Neural cell (in vitro differentiated cells): Measurements from ENCODE around the gene OXSR1. TPM values are rescaled to one million over a fixed set of nuclear protein-coding genes. Genes with fewer than 3 reads are reported as not detected.

Experiments used
- H2AFZ ChIP-seq: fragments of 200-600, 300-800 bp; sonication (generic), shearing (Covaris generic); 2 replicates; pipeline ENCODE4 v1.6.0; 2014; ENCODE audit warnings: low read depth, mild to moderate bottlenecking, antibody characterized with exemption, low read length, moderate library complexity
- H3F3A ChIP-seq: fragments of 200-600 bp; shearing (Covaris generic); 2 replicates; pipeline ENCODE4 v1.6.1; 2016; ENCODE audit warnings: mild to moderate bottlenecking, moderate library complexity, mixed read lengths, antibody characterized with exemption, low read length; ENCODE audit not compliant: insufficient read depth, poor library complexity, severe bottlenecking
- H3K27ac ChIP-seq: fragments of 200-600, 300-800 bp; sonication (generic), shearing (Covaris generic); 2 replicates; pipeline ENCODE4 v1.5.1; 2014; ENCODE audit warnings: mild to moderate bottlenecking, low read length, moderate library complexity
- H3K27me3 ChIP-seq: fragments of 300-800, 200-600 bp; sonication (generic), shearing (Covaris generic); 2 replicates; pipeline ENCODE4 v1.6.0; 2014; ENCODE audit warnings: mild to moderate bottlenecking, low read depth, low read length, moderate library complexity; ENCODE audit not compliant: insufficient read depth
- H3K36me3 ChIP-seq: fragments of 300-800, 200-600 bp; sonication (generic), shearing (Covaris generic); 2 replicates; pipeline ENCODE4 v1.5.1; 2014; ENCODE audit warnings: mild to moderate bottlenecking, antibody characterized with exemption, low read length, moderate library complexity; ENCODE audit not compliant: insufficient read depth
- H3K4me2 ChIP-seq: fragments of 300-800, 200-600 bp; sonication (generic), shearing (Covaris generic); 2 replicates; pipeline ENCODE4 v1.6.0; 2014; ENCODE audit warnings: mild to moderate bottlenecking, low read length
- H3K4me3 ChIP-seq: fragments of 300-800, 200-600 bp; sonication (generic), shearing (Covaris generic); 2 replicates; pipeline ENCODE4 v1.5.1; 2014; ENCODE audit warnings: mild to moderate bottlenecking, low read length, moderate library complexity
- H3K79me2 ChIP-seq: fragments of 200-600 bp; shearing (Covaris generic); replicated peaks from 2 replicates; pipeline ENCODE4 v1.6.0; 2014; ENCODE audit warnings: mild to moderate bottlenecking, low read length, moderate library complexity; ENCODE audit not compliant: insufficient read depth
- H3K9ac ChIP-seq: fragments of 300-800, 200-600 bp; sonication (generic), shearing (Covaris generic); 2 replicates; pipeline ENCODE4 v1.6.1; 2016; ENCODE audit warnings: mild to moderate bottlenecking, low read length, mixed read lengths
- H3K9me2 ChIP-seq: fragments of 200-600 bp; shearing (Covaris generic); 2 replicates; pipeline ENCODE4 v1.6.1; 2016; ENCODE audit warnings: mild to moderate bottlenecking, low read length, mixed read lengths; ENCODE audit not compliant: insufficient read depth
- H3K9me3 ChIP-seq: fragments of 200-600, 300-800 bp; sonication (generic), shearing (Covaris generic); 2 replicates; pipeline ENCODE4 v1.6.1; 2016; ENCODE audit warnings: mild to moderate bottlenecking, mixed run types, low read length, moderate library complexity, mixed read lengths
- H4K20me1 ChIP-seq: fragments of 200-600 bp; shearing (Covaris generic); 2 replicates; pipeline ENCODE4 v1.6.1; 2016; ENCODE audit warnings: mild to moderate bottlenecking, mixed run types; ENCODE audit not compliant: insufficient read depth
- EP300 ChIP-seq: fragments of 450-650 bp; conservative IDR thresholded peaks from 2 replicates; pipeline ENCODE4 v1.6.1; 2014; ENCODE audit warnings: antibody characterized with exemption, mild to moderate bottlenecking, moderate library complexity; ENCODE audit not compliant: poor library complexity, severe bottlenecking
- EZH2 ChIP-seq: fragments of 200-600, 300-800 bp; shearing (Covaris generic), sonication (generic); IDR thresholded peaks from 2 replicates; pipeline ENCODE4 v1.6.1; 2014; ENCODE audit warnings: antibody characterized with exemption, low read length, borderline replicate concordance, mild to moderate bottlenecking; ENCODE audit not compliant: insufficient read depth, poor library complexity, severe bottlenecking
- MXI1 ChIP-seq: fragments of 450-650 bp; conservative IDR thresholded peaks from 2 replicates; pipeline ENCODE4 v1.6.1; 2014; ENCODE audit warnings: antibody characterized with exemption, mild to moderate bottlenecking; ENCODE audit not compliant: poor library complexity, severe bottlenecking
- POLR2AphosphoS5 ChIP-seq: IDR thresholded peaks from 2 replicates; pipeline ENCODE4 v1.6.1; 2012
- RAD21 ChIP-seq: fragments of 450-650 bp; conservative IDR thresholded peaks from 2 replicates; pipeline ENCODE4 v1.6.1; 2014; ENCODE audit warnings: antibody characterized with exemption, mild to moderate bottlenecking, moderate library complexity
- SMC3 ChIP-seq: fragments of 450-650 bp; conservative IDR thresholded peaks from 2 replicates; pipeline ENCODE4 v1.6.1; 2014; ENCODE audit warnings: antibody characterized with exemption, mild to moderate bottlenecking, moderate library complexity; ENCODE audit not compliant: poor library complexity
- TAF1 ChIP-seq: IDR thresholded peaks from 2 replicates; pipeline ENCODE4 v1.6.1; 2012; ENCODE audit warnings: low read depth
- polyA plus RNA-seq: library from polyadenylated mRNA; depleted of rRNA; stranded (reverse); fragments of >200 nt; gene quantifications from 2 replicates; pipeline ENCODE4 v1.2.3, GENCODE V29; 2014
- TF ChIP-seq, protein P1 (sequence below): IDR thresholded peaks from 2 replicates; pipeline ENCODE4 v1.6.1; 2012; ENCODE audit warnings: borderline replicate concordance
- TF ChIP-seq, protein P2 (sequence below): fragments of 450-650 bp; IDR thresholded peaks from 2 replicates; pipeline ENCODE4 v1.5.1; 2014; ENCODE audit warnings: antibody characterized with exemption, mild to moderate bottlenecking, moderate library complexity; ENCODE audit not compliant: poor library complexity, severe bottlenecking

The OXSR1 gene
- polyA plus RNA-seq, 1 donor from 2014 or later: 50.8 TPM

DNA sequence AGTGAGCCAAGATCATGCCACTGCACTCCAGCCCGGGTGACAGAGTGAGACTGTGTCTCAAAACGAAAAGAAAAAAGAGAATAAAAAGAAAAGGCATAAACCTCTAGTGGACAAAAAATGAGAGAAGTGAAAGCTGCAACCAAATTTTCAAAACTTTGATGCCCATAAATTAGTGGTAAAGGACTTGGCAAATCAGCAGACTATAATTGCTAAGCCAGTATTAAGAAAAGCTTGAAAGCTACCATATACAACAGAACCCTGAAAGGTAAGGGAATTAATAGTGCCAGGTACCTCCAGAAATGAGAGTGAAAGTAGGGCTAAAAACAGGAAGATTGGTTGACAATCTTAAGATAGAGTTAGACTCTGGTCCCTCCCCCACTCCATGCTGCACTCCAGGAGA lies 67.4 kb downstream of the OXSR1 start:
- H3K4me2 ChIP-seq: no peak overlapping the region
- no peaks in the 10 kb centered on the region for H3K79me2 ChIP-seq
- no peak overlapping the region for H3K4me3 ChIP-seq
- H3K9me2 ChIP-seq: no peaks in the 10 kb centered on the region
- H4K20me1 ChIP-seq: no peaks in the 10 kb centered on the region
- H3K9me3 ChIP-seq: no peaks in the 10 kb centered on the region
- no peaks in the 10 kb centered on the region for H3K27me3 ChIP-seq
- H3K9ac ChIP-seq: no peak overlapping the region
- TF ChIP-seq RAD21: no peak
- TF ChIP-seq POLR2AphosphoS5: no peak
- no peak for TF ChIP-seq MXI1
- no peak for TF ChIP-seq TAF1
- TF ChIP-seq, protein P1, sequence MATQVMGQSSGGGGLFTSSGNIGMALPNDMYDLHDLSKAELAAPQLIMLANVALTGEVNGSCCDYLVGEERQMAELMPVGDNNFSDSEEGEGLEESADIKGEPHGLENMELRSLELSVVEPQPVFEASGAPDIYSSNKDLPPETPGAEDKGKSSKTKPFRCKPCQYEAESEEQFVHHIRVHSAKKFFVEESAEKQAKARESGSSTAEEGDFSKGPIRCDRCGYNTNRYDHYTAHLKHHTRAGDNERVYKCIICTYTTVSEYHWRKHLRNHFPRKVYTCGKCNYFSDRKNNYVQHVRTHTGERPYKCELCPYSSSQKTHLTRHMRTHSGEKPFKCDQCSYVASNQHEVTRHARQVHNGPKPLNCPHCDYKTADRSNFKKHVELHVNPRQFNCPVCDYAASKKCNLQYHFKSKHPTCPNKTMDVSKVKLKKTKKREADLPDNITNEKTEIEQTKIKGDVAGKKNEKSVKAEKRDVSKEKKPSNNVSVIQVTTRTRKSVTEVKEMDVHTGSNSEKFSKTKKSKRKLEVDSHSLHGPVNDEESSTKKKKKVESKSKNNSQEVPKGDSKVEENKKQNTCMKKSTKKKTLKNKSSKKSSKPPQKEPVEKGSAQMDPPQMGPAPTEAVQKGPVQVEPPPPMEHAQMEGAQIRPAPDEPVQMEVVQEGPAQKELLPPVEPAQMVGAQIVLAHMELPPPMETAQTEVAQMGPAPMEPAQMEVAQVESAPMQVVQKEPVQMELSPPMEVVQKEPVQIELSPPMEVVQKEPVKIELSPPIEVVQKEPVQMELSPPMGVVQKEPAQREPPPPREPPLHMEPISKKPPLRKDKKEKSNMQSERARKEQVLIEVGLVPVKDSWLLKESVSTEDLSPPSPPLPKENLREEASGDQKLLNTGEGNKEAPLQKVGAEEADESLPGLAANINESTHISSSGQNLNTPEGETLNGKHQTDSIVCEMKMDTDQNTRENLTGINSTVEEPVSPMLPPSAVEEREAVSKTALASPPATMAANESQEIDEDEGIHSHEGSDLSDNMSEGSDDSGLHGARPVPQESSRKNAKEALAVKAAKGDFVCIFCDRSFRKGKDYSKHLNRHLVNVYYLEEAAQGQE: no peak
- no peak for TF ChIP-seq EP300
- no peak for TF ChIP-seq EZH2
- no peak for TF ChIP-seq SMC3
- TF ChIP-seq, protein P2, sequence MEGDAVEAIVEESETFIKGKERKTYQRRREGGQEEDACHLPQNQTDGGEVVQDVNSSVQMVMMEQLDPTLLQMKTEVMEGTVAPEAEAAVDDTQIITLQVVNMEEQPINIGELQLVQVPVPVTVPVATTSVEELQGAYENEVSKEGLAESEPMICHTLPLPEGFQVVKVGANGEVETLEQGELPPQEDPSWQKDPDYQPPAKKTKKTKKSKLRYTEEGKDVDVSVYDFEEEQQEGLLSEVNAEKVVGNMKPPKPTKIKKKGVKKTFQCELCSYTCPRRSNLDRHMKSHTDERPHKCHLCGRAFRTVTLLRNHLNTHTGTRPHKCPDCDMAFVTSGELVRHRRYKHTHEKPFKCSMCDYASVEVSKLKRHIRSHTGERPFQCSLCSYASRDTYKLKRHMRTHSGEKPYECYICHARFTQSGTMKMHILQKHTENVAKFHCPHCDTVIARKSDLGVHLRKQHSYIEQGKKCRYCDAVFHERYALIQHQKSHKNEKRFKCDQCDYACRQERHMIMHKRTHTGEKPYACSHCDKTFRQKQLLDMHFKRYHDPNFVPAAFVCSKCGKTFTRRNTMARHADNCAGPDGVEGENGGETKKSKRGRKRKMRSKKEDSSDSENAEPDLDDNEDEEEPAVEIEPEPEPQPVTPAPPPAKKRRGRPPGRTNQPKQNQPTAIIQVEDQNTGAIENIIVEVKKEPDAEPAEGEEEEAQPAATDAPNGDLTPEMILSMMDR: no peak
- no peak overlapping the region for H2AFZ ChIP-seq
- H3F3A ChIP-seq: no peaks in the 10 kb centered on the region
- H3K36me3 ChIP-seq: no peaks in the 10 kb centered on the region
- H3K27ac ChIP-seq: no peak overlapping the region

- H3K4me3 ChIP-seq: no peak overlapping the region
- TF ChIP-seq RAD21 (no peak), POLR2AphosphoS5 (no peak), EP300 (no peak), SMC3 (no peak)
- TF ChIP-seq, protein P1: no peak
- no peak overlapping the region for H3K4me2 ChIP-seq
- no peaks in the 10 kb centered on the region for H3K27me3 ChIP-seq
- no peaks in the 10 kb centered on the region for H3K9me3 ChIP-seq
- H4K20me1 ChIP-seq: no peaks in the 10 kb centered on the region
- H3K9me2 ChIP-seq: no peaks in the 10 kb centered on the region
- no peaks in the 10 kb centered on the region for H3F3A ChIP-seq
- H3K27ac ChIP-seq: no peak overlapping the region
- H3K36me3 ChIP-seq: no peaks in the 10 kb centered on the region
- H3K9ac ChIP-seq: no peak overlapping the region
- no peaks in the 10 kb centered on the region for H3K79me2 ChIP-seq
- H2AFZ ChIP-seq: no peak overlapping the region
These were observed 70.1 kb downstream of the OXSR1 start for GRCh38 chr3:38235466-38235865.
